HepG2 (cell line): ENCODE measurements around the gene AGXT. TPM values are rescaled to one million over a fixed set of nuclear protein-coding genes. Genes with fewer than 3 reads are reported as not detected.
A peak's percentile ranks its signal among the peaks of the same experiment; 100 is the strongest.

Experiments used
- BRCA1 ChIP-seq: sonication (generic); formaldehyde crosslinking; IDR thresholded peaks from 2 replicates; pipeline ENCODE4 v1.4.0; 2020; ENCODE audit warnings: missing genetic modification reagents
- HNRNPK ChIP-seq: fragments of 200-400 bp; formaldehyde crosslinking; IDR thresholded peaks from 2 replicates; pipeline ENCODE4 v1.6.1; 2018; ENCODE audit warnings: low read length, low read depth, moderate library complexity, mild to moderate bottlenecking; ENCODE audit not compliant: poor library complexity, severe bottlenecking
- NONO ChIP-seq, 2 experiments: fragments of 450-650 bp in 1 of 2; sonication (generic) in 1 of 2; formaldehyde crosslinking in 1 of 2; IDR thresholded peaks in 1 of 2; conservative IDR thresholded peaks in 1 of 2; 2 replicates each; pipeline versions ENCODE4 v1.6.1 to v1.8.0; 2017 to 2022; ENCODE audit warnings: mild to moderate bottlenecking in 1 of 2, missing genetic modification reagents in 1 of 2, moderate library complexity in 1 of 2
- RBAK ChIP-seq: sonication (generic); formaldehyde crosslinking; IDR thresholded peaks from 2 replicates; pipeline ENCODE4 v1.5.1; 2020; ENCODE audit warnings: mild to moderate bottlenecking, missing genetic modification reagents
- RCOR2 ChIP-seq: IDR thresholded peaks from 2 replicates; pipeline ENCODE4 v1.6.1; 2016; ENCODE audit warnings: missing biosample characterization, missing genetic modification reagents
- TBX2 ChIP-seq: sonication (generic); formaldehyde crosslinking; IDR thresholded peaks from 2 replicates; pipeline ENCODE4 v1.5.0; 2020; ENCODE audit warnings: missing genetic modification reagents, mild to moderate bottlenecking, borderline replicate concordance
- ZBTB38 ChIP-seq: sonication (generic); formaldehyde crosslinking; IDR thresholded peaks from 2 replicates; pipeline ENCODE4 v1.5.1; 2020; ENCODE audit warnings: mild to moderate bottlenecking, missing genetic modification reagents
- ZMYM2 ChIP-seq: sonication (generic); formaldehyde crosslinking; IDR thresholded peaks from 2 replicates; pipeline ENCODE4 v1.8.0; 2022; ENCODE audit warnings: mild to moderate bottlenecking, missing genetic modification reagents
- ZNF10 ChIP-seq: sonication (generic); formaldehyde crosslinking; IDR thresholded peaks from 2 replicates; pipeline ENCODE4 v1.4.0; 2020; ENCODE audit warnings: mild to moderate bottlenecking, low read depth, missing genetic modification reagents, borderline replicate concordance
- ZNF263 ChIP-seq: sonication (generic); formaldehyde crosslinking; IDR thresholded peaks from 2 replicates; pipeline ENCODE4 v1.4.0; 2020; ENCODE audit warnings: missing genetic modification reagents
- ZNF274 ChIP-seq: sonication (generic); formaldehyde crosslinking; IDR thresholded peaks from 2 replicates; pipeline ENCODE4 v1.5.1; 2020; ENCODE audit warnings: mild to moderate bottlenecking, missing genetic modification reagents
- ZNF292 ChIP-seq: sonication (generic); formaldehyde crosslinking; IDR thresholded peaks from 2 replicates; pipeline ENCODE4 v1.8.1; 2022; ENCODE audit warnings: mild to moderate bottlenecking, low read depth, missing genetic modification reagents, borderline replicate concordance
- ZNF3 ChIP-seq: IDR thresholded peaks from 2 replicates; pipeline ENCODE4 v1.7.0; 2017; ENCODE audit warnings: inconsistent platforms
- ZNF589 ChIP-seq: sonication (generic); formaldehyde crosslinking; conservative IDR thresholded peaks from 2 replicates; pipeline ENCODE4 v1.8.0; 2022; ENCODE audit warnings: mild to moderate bottlenecking, moderate library complexity, missing genetic modification reagents
- ZSCAN22 ChIP-seq: sonication (generic); formaldehyde crosslinking; IDR thresholded peaks from 2 replicates; pipeline ENCODE4 v1.4.0; 2020; ENCODE audit warnings: mild to moderate bottlenecking, missing genetic modification reagents
- polyA plus RNA-seq, 8 experiments: library from polyadenylated mRNA; depleted of rRNA in 3 of 8; stranded (reverse) in 7 of 8; unstranded in 1 of 8; fragments of >200 nt; fragmentation: Illumina TruSeq in 4 of 8; extraction: Trizol in 4 of 8; gene quantifications; 2 replicates each; pipeline versions ENCODE4 v1.2.1 to v1.2.3, GENCODE V29; 2011 to 2016; ENCODE audit warnings: low read depth in 4 of 8, missing spikeins in 1 of 8, mixed read lengths in 1 of 8; ENCODE audit not compliant: insufficient read depth in 1 of 8
- total RNA-seq, 5 experiments: library from RNA; depleted of rRNA; stranded (reverse); fragments of >200 nt; fragmentation: Illumina TruSeq; extraction: Trizol; gene quantifications; 2 replicates each; pipeline ENCODE4 v1.2.3, GENCODE V29; 2016; ENCODE audit warnings: low read depth in 1 of 5
- TF ChIP-seq, protein P1 (sequence below): sonication (generic); formaldehyde crosslinking; conservative IDR thresholded peaks from 2 replicates; pipeline ENCODE4 v1.4.0; 2020; ENCODE audit warnings: mild to moderate bottlenecking, missing genetic modification reagents, moderate library complexity
- TF ChIP-seq, protein P2 (sequence below): sonication (generic); formaldehyde crosslinking; IDR thresholded peaks from 2 replicates; pipeline ENCODE4 v1.5.0; 2020; ENCODE audit warnings: missing genetic modification reagents, mild to moderate bottlenecking, borderline replicate concordance
- TF ChIP-seq, protein P3 (sequence below): sonication (generic); formaldehyde crosslinking; IDR thresholded peaks from 2 replicates; pipeline ENCODE4 v1.5.1; 2020; ENCODE audit warnings: mild to moderate bottlenecking, missing genetic modification reagents

Gene AGXT
- total and polyA plus RNA-seq, 2 of the 13 experiments (the other 11 are each of a cell fraction or from before 2014, with no cell fraction given) = 41.9 to 96.1 TPM

DNA sequence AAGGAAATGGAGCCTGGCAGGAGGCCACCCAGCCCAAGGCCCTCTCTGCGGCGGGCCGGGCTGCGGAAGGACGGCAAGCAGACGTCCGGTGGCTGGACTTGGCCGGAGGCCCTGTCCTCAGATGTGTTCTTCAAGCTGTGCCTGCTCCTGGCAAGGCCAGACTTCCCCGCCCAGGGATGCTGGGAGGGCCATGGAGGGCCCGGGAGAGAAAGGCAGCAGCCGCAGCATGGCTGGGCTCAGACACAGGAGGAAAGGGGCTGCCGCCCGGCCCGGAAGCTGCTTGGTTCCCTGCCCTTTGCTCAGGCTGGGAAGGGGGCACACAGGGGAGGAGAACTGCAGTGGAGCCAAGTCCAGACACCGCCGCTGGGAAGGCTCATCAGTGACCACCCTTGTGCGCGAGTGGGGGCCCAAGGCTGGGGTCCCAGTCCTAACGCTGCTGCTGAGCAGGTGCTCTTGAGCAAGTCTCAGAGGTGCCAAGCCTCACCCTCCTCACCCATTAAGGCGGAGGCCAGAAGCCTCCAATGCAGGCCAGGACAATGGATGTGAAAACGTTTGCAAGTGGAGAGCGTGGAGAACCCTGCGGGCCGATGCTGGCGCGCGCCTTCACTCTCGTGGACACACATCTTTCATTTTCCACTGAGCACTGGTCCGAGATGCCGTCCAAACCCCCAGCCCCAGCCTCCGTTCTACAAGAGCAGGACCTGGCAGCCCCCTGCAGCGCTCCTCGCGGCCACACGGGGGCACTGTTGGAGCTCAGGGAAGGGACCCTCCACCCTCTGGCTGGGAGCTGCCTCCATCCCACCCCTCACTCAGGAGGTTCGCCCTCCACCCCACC, 45.4 kb downstream of the AGXT start (continued):
- no peak for TF ChIP-seq RBAK (CRISPR knock-in tag)
- TF ChIP-seq, protein P1, sequence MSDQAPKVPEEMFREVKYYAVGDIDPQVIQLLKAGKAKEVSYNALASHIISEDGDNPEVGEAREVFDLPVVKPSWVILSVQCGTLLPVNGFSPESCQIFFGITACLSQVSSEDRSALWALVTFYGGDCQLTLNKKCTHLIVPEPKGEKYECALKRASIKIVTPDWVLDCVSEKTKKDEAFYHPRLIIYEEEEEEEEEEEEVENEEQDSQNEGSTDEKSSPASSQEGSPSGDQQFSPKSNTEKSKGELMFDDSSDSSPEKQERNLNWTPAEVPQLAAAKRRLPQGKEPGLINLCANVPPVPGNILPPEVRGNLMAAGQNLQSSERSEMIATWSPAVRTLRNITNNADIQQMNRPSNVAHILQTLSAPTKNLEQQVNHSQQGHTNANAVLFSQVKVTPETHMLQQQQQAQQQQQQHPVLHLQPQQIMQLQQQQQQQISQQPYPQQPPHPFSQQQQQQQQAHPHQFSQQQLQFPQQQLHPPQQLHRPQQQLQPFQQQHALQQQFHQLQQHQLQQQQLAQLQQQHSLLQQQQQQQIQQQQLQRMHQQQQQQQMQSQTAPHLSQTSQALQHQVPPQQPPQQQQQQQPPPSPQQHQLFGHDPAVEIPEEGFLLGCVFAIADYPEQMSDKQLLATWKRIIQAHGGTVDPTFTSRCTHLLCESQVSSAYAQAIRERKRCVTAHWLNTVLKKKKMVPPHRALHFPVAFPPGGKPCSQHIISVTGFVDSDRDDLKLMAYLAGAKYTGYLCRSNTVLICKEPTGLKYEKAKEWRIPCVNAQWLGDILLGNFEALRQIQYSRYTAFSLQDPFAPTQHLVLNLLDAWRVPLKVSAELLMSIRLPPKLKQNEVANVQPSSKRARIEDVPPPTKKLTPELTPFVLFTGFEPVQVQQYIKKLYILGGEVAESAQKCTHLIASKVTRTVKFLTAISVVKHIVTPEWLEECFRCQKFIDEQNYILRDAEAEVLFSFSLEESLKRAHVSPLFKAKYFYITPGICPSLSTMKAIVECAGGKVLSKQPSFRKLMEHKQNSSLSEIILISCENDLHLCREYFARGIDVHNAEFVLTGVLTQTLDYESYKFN = peak; percentile 21; the same call in 1 of the 2 replicates
- TF ChIP-seq RCOR2 (CRISPR knock-in tag) = 0 out of 2 replicates have a peak, but pooled peaks have one; percentile 33
- no peak for TF ChIP-seq ZNF10
- no peak for TF ChIP-seq NONO (IDR thresholded peaks at IDR 0.05)
- 0 out of 2 replicates have a peak, but pooled peaks have one; percentile 26 for TF ChIP-seq NONO (CRISPR knock-in tag; conservative IDR thresholded peaks at IDR 0.05)
- TF ChIP-seq, protein P2, sequence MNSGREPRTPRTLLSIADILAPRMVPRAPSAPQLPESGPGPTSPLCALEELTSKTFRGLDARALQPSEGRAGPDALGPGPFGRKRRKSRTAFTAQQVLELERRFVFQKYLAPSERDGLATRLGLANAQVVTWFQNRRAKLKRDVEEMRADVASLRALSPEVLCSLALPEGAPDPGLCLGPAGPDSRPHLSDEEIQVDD (CRISPR knock-in tag) = peak; percentile 71; the same call in 1 of the 2 replicates
- TF ChIP-seq TBX2 = no peak; the same call in 1 of the 2 replicates
- no peak for TF ChIP-seq ZNF3 (CRISPR knock-in tag)
- no peak for TF ChIP-seq BRCA1 (CRISPR knock-in tag)
- TF ChIP-seq ZNF263 (CRISPR knock-in tag) = no peak
- TF ChIP-seq, protein P3, sequence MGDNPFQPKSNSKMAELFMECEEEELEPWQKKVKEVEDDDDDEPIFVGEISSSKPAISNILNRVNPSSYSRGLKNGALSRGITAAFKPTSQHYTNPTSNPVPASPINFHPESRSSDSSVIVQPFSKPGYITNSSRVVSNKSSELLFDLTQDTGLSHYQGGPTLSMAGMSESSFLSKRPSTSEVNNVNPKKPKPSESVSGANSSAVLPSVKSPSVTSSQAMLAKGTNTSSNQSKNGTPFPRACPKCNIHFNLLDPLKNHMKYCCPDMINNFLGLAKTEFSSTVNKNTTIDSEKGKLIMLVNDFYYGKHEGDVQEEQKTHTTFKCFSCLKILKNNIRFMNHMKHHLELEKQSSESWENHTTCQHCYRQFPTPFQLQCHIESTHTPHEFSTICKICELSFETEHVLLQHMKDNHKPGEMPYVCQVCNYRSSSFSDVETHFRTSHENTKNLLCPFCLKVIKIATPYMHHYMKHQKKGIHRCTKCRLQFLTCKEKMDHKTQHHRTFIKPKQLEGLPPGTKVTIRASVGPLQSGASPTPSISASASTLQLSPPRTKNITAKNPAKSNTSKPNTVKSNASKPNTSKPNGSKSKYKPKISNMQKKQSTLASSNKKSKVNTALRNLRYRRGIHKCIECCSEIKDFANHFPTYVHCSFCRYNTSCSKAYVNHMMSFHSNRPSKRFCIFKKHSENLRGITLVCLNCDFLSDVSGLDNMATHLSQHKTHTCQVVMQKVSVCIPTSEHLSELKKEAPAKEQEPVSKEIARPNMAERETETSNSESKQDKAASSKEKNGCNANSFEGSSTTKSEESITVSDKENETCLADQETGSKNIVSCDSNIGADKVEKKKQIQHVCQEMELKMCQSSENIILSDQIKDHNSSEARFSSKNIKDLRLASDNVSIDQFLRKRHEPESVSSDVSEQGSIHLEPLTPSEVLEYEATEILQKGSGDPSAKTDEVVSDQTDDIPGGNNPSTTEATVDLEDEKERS (CRISPR knock-in tag) = peak; percentile 46; the same call in 1 of the 2 replicates
- TF ChIP-seq ZNF274 (CRISPR knock-in tag) = peak; percentile 52
- peak; percentile 39; the same call in 1 of the 2 replicates for TF ChIP-seq ZMYM2 (CRISPR knock-in tag)
- TF ChIP-seq ZNF292 (CRISPR knock-in tag) = peak; percentile 86
- TF ChIP-seq ZBTB38 (CRISPR knock-in tag) = peak; percentile 52; the same call in 1 of the 2 replicates
- no peak for TF ChIP-seq ZNF589 (CRISPR knock-in tag)
- TF ChIP-seq HNRNPK = no peak
- TF ChIP-seq ZSCAN22 (CRISPR knock-in tag) = peak; percentile 100
